Measurements from ENCODE around the gene ZNF668.

ZNF668 gene

DNA sequence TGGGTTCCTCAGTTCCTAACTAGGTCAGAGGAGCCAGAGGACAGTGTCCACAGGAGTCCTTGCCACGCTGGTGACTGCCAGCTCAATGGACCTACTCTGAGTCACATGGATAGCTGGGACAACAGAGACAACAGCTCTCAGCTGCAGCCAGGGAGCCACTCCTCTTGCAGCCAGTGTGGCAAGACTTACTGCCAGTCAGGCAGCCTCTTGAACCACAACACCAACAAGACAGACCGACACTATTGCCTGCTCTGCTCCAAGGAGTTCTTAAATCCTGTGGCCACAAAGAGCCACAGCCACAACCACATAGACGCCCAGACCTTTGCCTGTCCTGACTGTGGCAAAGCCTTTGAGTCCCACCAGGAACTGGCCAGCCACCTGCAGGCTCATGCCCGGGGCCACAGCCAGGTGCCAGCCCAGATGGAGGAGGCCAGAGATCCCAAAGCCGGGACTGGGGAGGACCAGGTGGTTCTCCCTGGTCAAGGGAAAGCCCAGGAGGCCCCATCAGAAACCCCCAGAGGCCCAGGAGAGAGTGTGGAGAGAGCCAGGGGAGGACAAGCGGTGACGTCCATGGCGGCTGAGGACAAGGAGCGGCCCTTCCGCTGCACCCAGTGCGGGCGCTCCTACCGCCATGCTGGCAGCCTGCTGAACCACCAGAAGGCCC, 6.8 kb upstream of the ZNF668 start:
- DNase-seq, result no peak

DNA sequence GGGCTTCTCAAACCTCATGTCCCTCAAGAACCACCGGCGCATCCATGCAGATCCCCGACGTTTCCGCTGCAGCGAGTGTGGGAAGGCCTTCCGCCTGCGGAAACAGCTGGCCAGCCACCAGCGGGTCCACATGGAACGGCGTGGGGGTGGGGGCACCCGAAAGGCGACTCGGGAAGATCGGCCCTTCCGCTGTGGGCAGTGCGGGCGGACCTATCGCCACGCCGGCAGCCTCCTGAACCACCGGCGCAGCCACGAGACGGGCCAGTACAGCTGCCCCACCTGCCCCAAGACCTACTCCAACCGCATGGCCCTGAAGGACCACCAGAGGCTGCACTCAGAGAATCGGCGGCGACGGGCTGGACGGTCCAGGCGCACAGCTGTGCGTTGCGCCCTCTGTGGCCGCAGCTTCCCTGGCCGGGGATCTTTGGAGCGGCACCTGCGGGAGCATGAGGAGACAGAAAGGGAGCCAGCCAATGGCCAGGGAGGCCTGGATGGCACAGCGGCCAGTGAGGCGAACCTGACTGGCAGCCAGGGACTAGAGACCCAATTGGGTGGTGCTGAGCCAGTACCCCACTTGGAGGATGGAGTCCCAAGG, 6.1 kb upstream of the ZNF668 start:
- DNase-seq, result no peak

DNA sequence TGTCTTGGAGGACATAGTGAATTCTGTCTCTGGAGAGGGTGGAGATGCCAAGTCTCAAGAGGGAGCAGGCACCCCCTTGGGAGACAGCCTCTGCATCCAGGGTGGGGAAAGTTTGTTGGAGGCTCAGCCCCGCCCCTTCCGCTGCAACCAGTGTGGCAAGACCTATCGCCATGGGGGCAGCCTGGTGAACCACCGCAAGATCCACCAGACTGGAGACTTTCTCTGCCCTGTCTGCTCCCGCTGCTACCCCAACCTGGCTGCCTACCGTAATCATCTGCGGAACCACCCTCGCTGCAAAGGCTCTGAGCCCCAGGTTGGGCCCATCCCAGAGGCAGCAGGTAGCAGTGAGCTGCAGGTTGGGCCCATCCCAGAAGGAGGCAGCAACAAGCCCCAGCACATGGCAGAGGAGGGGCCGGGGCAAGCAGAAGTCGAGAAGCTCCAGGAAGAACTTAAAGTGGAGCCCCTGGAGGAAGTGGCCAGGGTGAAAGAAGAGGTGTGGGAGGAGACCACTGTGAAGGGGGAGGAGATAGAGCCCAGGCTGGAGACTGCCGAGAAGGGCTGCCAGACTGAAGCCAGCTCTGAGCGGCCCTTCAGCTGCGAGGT, 5.4 kb upstream of the ZNF668 start:
- no peak for DNase-seq

DNA sequence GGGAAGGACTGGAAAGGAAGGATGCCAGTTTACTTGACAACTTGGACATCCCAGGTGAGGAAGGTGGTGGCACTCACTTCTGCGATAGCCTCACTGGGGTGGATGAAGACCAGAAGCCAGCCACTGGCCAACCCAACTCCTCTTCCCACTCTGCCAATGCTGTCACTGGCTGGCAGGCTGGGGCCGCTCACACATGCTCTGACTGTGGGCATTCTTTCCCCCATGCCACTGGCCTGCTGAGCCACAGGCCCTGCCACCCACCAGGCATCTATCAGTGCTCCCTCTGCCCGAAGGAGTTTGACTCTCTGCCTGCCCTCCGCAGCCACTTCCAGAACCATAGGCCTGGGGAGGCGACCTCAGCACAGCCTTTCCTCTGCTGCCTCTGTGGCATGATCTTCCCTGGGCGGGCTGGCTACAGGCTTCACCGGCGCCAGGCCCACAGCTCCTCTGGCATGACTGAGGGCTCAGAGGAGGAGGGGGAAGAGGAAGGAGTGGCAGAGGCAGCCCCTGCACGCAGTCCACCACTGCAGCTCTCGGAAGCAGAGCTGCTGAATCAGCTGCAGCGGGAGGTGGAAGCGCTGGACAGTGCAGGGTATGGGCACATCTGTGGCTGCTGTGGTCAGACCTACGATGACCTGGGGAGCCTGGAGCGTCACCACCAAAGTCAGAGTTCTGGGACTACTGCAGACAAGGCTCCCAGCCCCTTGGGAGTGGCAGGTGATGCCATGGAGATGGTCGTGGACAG, 4.7 kb upstream of the ZNF668 start:
- DNase-seq, result no peak

DNA sequence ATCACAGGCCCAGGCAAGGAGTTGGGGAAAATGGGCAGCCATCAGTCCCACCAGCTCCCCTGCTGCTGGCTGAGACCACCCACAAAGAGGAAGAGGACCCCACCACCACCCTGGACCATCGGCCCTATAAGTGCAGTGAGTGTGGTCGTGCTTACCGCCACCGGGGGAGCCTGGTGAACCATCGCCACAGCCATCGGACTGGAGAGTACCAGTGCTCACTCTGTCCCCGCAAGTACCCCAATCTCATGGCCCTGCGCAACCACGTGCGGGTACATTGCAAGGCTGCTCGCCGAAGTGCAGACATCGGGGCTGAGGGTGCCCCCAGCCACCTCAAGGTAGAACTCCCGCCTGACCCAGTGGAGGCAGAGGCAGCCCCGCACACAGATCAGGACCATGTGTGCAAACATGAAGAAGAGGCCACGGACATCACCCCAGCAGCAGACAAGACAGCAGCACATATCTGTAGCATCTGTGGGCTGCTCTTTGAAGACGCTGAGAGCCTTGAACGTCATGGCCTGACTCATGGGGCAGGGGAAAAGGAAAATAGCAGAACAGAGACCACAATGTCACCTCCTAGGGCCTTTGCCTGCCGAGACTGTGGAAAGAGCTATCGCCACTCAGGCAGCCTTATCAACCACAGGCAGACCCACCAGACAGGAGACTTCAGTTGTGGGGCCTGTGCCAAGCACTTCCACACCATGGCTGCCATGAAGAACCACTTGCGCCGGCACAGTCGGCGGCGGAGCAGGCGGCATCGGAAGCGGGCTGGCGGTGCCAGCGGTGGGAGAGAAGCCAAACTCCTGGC, 3.8 kb upstream of the ZNF668 start:
- DNase-seq, result no peak

DNA sequence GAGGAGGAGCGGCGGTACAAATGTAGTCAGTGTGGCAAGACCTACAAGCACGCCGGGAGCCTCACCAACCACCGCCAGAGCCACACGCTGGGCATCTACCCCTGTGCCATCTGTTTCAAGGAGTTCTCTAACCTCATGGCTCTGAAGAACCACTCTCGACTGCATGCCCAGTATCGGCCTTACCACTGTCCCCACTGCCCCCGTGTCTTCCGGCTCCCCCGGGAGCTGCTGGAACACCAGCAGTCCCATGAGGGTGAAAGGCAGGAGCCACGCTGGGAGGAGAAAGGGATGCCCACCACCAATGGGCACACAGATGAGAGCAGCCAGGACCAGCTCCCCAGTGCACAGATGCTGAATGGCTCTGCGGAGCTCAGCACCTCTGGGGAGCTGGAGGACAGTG, 3.0 kb upstream of the ZNF668 start:
- DNase-seq, result no peak

DNA sequence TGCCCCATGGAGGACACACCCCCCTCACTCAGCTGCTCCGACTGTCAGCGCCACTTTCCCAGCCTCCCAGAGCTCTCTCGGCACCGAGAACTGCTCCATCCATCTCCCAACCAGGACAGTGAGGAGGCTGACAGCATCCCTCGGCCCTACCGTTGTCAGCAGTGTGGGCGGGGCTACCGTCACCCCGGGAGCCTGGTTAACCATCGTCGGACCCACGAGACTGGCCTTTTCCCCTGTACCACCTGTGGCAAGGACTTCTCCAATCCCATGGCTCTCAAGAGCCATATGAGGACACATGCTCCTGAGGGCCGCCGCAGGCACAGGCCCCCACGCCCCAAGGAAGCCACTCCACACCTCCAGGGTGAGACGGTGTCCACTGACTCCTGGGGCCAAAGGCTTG, 2.3 kb upstream of the ZNF668 start:
- DNase-seq, result no peak

DNA sequence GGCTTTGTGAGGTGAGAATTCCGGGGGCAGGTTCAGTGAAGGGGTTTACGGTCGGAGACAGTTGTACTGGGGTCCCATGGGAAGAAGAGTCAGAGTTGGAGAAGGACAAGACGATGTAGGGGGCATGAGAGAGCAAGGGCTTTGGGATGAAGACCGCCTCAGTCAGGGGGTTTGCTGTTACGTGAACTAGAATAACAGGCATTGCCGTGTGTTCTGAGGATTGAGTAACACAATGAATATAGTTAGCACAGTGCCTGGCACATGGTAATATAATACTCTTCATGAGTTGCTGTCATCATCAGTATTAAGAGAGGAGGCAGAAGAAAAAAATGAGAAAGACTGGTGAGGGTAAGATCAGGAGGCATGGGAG, 759 bp upstream of the ZNF668 start:
- DNase-seq, result no peak

DNA sequence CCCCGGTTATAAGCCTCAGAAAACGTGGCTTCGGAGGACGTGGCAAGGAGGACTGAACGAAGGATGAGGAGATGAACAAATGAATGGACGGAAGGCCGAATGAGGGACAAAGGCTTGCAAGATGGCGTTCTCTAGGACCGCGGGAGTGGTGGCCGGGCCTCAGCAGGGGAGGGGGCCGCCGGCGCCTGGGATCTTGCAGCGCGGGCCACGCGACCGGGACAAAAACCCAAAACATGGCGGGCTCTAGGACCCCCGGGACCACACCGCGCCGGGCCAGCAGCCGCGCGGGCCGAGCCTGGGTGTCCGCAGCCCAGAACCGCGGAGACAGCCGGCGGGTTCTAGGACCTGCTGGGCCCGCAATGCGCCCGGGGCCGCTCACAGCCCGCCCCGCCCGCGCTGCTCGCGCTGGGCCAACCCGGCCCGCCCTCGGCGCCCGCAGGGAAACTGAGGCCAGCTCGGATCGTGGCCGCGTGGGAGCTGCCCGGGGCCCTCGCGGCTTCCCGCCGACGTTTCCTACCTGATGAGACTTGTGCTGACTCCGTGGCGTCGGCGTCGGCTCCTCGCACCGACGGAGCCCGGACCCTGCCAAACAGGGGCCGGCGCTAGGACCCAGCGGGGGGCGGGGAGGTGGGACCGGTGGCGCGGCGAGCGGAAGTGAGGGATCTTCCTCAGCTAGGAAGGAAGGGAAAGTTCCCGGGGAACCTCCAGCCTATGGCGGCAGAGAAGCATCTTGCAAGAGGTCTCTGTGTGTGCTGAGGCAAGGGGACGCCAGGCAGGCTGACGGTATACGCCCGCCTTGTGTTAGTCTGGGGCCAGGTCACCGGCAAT, 684 bp downstream of the ZNF668 start:
- DNase-seq, result peak; percentile 87

DNA sequence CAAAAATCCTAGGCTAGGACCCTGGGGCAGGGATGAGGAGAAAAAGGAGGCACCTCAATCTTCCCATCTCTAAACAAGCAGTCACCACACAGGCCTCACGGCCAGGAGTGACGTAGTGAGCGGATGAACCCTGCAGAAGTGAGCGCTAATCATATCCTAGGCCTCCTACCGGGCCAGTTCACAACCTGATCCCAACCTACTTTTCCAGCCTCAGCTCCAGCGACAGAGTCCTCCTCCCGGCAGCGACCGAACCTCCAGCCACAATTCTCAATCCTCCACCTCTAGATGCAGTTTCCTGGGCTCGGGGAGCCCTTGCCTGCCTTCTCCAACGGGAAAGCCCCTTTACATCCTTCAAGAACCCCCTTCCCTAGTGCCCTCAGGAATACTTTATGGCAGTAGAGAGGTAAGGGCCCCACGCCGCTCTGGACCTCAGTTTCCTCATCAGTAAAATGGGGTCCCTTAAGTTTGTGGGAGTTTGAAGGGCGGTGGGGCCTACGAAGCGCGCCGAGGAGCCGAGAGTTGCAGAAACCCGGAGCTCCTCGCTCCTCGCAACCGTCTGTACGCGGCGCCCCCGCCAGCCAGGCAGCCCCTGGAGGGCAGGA, 1.4 kb downstream of the ZNF668 start:
- no peak for DNase-seq

DNA sequence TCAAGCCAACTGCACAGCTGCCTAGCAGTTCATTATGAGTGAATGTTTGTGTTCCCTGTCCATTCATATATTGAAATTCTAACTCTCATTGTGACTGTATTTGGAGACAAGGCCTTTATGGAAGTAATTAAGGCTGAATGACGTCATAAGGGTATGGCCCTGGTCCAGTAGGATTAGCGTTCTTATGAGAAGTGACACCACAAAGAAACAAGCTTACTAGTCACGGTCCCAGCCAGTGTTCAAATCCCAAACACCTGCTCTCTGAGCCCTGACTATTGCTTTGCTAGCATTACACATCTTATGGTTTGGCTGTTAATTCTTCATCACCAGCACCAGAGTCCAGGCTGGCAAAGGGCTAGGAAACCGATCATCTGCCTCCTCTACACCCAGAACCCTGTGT, 2.2 kb downstream of the ZNF668 start:
- no peak for DNase-seq

DNA sequence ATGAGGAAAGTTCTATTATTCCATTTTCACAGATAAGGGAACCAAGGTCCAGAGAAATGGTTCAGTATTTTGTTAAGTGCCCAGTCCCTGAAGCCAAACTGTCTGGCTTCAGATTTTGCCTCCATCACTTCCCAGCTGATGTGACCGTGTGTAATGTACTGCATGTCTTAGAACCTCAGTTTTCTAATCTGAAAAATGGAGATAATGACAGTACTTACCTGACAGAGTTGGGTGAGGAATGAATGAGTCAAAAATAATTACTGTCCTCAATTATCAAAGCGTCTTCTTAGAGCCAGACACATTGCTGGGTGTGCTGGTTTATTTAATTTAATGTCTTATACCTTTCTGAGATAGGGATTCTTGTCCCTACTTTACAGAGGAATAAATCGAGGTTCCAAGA, 6.7 kb downstream of the ZNF668 start:
- no peak for DNase-seq

DNA sequence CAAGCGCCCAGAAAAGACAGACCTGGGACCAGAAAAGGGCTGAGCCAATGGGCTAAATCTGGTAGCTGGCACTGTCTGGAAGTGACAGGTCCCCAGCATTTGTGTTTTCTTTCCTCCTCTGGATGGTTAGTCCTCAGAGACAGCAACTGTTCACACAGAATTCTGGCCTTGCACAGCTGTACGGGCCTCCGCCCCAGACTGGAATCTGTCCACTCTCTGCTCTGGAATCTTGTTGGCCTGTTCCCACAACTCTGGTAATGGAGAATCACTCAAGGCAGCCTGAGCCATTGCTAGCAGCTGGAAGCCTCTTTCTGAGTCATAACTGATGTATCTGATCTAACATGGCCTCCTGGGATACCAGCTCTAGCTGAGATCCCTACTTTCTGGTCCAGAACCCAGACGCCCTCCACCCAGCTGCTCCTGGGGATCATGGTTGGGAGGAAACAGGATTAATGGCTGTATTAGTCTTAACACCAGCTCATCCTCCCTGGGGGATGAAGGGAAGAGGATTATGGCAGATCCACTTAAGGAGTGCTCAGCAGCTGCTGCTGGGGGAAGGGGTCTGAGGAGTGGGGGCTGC, 9.1 kb downstream of the ZNF668 start:
- no peak for DNase-seq

DNA sequence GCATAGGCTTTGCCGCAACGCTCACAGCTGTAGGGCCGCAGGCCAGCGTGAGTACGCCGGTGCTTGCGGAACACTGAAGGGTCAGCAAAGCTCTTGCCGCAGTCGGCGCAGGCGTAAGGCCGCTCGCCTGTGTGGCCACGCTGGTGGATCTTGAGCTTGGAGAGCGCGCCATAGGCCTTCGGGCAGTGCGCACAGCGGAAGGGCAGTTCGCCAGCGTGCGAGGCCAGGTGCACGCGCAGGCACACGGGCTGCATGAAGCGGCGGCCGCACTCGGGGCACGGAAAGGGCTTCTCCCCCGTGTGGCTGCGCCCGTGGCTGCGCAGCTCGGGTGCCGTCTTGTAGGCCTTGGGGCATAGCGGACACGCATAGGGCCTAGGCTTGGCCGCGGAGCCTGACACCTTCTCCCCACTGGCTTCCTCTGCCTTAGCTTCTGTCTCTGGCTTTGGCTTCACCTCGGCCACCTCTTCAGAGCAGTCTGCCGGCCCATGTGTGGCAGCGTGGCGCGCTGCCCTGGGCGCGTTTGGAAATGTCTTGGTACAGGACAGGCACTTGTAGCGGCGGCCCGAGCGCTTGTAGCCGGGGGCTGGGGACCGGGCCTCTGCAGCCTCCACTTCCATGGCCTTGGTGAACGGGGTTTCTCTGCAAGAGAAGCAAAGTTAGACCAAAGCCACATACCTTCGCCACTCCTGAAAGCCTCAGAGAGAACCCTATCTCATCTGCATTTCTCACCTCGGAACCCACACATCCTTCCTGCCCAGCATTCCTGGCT, 10.0 kb downstream of the ZNF668 start:
- DNase-seq, result peak; percentile 45

DNA sequence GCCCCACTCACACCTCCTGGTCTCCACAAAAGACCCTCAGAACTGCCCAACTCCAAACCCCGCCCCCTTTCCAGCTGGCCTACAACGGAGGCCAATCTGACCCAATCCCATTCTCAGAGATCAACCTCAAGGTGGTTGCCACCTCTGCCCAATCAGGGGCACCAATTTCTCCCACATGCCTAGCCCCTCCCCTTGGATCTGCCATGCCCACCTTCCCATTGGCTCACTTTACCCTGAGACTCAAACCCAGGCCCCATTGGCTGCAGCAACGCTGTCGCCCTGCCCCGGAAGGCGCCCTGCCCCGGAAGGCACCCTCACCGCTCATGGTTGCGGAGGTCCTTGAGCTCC, 10.6 kb downstream of the ZNF668 start:
- DNase-seq, result no peak

DNA sequence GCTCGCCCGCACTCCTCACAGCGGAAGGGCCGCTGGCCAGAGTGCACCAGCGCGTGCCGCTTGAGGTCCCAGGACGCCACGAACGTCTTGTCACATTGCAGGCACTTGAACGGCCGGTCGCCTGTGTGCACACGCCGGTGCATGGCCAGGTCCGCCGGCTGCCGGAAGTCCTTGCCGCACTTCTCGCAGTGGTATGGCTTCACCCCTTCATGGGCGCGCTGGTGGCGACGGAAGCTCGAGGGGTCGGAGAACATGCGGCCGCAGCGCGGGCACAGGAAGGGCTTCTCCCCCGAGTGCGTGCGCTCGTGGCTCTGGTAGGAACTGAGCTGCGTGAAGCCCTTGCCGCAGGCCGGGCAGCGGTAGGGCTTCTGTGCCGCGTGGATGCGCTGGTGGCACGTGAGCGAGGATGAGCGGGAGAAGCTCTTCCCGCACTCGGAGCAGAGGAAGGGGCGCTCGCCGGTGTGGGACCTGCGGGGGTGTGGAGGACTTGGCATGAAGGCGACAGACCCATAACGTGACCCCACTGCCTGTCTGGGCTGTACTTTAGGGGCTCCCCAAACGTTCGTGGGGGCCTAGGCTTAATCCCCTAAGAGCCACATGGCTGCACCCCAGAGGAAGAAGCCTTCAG, 12.1 kb downstream of the ZNF668 start:
- DNase-seq, result no peak

DNA sequence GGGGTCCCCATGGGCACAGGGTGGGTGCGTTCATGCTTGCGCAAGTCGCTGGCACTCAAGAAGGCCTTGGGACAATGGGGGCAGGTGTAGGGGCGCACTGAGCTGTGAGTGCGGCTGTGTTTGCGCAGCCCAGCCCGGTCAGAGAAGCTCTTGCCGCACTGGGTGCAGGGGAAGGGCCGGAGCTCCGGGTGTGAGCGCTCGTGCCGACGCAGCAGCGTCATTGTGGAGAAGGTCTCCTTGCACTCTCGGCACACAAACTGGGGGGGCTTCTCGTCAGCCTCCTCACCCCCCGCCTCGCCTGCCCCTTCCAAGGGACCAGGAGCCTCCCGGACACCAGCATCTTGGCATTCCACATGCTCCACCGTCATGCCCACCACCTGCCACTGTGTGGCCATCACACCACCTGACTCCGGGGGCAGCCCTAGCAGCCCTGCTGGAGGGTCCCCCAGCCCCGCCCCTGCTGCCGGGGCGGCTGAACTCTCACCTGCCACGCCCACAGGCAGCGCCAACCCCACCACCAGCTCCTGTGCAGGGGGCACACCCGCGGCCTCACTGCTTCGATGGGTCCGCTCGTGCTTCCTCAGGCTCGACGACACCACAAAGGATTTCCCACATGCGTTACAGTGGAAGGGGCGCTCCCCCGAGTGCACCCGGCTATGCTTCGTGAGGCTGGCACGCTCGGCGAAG, 12.8 kb downstream of the ZNF668 start:
- DNase-seq, result no peak

DNA sequence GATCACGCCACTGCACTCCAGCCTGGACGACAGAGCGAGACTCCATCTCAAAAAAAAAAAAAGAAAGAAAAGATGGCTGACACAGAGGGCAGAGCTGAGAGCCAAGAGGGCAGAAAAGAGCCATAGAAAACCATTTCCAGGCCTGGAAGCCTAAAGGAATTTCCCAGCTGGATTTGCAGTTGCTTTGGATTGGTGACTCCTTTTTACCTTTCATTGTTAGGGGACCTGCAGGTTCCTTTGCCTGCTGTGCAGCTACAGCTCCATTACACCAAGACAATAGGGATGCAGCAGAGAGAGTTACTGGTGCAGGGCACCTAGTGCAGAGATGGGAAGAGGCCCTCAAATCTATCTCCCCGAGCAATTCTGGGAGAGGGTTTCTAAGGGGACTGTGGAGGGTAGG, 18.4 kb downstream of the ZNF668 start:
- DNase-seq, result no peak

DNA sequence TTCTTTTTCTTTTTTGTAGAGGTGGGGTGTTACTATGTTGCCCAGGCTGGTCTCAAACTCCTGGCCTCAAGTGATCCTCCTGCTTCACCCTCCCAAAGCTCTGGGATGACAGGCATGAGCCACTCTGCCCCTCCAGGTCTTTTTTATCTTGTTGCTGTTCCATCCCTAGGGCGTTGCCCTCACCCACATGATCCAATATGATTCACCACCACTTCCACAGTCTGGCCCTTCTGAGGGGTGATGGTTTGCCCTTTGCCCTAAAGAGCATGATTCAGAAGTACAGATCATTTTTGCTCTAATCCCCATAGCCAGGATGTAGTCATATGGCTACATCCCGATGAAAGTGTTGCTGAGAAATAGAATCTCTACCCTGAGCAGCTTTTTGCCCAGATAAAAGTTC, 21.9 kb downstream of the ZNF668 start:
- no peak for DNase-seq
